Glutamatergic neuron (in vitro differentiated cells): ENCODE results near the gene GOLGA7B. TPM values are rescaled to one million over a fixed set of nuclear protein-coding genes. Genes with fewer than 3 reads are reported as not detected.

ENCODE experiments used
- DNase-seq: peaks from one replicate; pipeline ENCODE4 v3.0.0; 2022
- H3K27ac Mint-ChIP-seq: one replicate; pipeline ENCODE4 v1.8.0; 2020; ENCODE audit warnings: mild to moderate bottlenecking, mixed read lengths, inconsistent platforms; ENCODE audit not compliant: unreplicated experiment
- H3K27me3 Mint-ChIP-seq: one replicate; pipeline ENCODE4 v1.8.0; 2020; ENCODE audit warnings: mild to moderate bottlenecking, moderate library complexity, mixed read lengths, inconsistent platforms; ENCODE audit not compliant: unreplicated experiment
- H3K36me3 Mint-ChIP-seq: one replicate; pipeline ENCODE4 v1.8.0; 2020; ENCODE audit warnings: mild to moderate bottlenecking, mixed read lengths, inconsistent platforms; ENCODE audit not compliant: unreplicated experiment
- H3K4me1 Mint-ChIP-seq: one replicate; pipeline ENCODE4 v1.8.0; 2020; ENCODE audit warnings: mild to moderate bottlenecking, low read depth, mixed read lengths, inconsistent platforms; ENCODE audit not compliant: unreplicated experiment
- H3K4me3 Mint-ChIP-seq: one replicate; pipeline ENCODE4 v1.8.0; 2020; ENCODE audit warnings: mild to moderate bottlenecking, mixed read lengths, inconsistent platforms; ENCODE audit not compliant: unreplicated experiment
- H3K9me3 Mint-ChIP-seq: one replicate; pipeline ENCODE4 v1.8.0; 2020; ENCODE audit warnings: mild to moderate bottlenecking, moderate library complexity, mixed read lengths, inconsistent platforms; ENCODE audit not compliant: unreplicated experiment
- total RNA-seq: library from RNA; stranded (reverse); fragmentation: NEBNext Ultra II Directional; extraction: Animal tissue kit (Norgen Biotek cat#: 25700); gene quantifications from one replicate; pipeline ENCODE4 v1.2.1, GENCODE V29; 2021; ENCODE audit not compliant: unreplicated experiment
- TF ChIP-seq, protein P1 (sequence below): fragments of 200-600 bp; sonication (generic); IDR thresholded peaks from one replicate; pipeline ENCODE4 v1.5.0; 2021; ENCODE audit not compliant: partially characterized antibody, unreplicated experiment

The GOLGA7B gene
- total RNA-seq, 1 donor from 2014 or later = 21.5 TPM

- H3K27ac Mint-ChIP-seq = no peak overlapping the region
- no peaks in the 10 kb centered on the region for H3K9me3 Mint-ChIP-seq
- H3K27me3 Mint-ChIP-seq = peaks cover 9% of the 10 kb centered on the region
- TF ChIP-seq, protein P1, sequence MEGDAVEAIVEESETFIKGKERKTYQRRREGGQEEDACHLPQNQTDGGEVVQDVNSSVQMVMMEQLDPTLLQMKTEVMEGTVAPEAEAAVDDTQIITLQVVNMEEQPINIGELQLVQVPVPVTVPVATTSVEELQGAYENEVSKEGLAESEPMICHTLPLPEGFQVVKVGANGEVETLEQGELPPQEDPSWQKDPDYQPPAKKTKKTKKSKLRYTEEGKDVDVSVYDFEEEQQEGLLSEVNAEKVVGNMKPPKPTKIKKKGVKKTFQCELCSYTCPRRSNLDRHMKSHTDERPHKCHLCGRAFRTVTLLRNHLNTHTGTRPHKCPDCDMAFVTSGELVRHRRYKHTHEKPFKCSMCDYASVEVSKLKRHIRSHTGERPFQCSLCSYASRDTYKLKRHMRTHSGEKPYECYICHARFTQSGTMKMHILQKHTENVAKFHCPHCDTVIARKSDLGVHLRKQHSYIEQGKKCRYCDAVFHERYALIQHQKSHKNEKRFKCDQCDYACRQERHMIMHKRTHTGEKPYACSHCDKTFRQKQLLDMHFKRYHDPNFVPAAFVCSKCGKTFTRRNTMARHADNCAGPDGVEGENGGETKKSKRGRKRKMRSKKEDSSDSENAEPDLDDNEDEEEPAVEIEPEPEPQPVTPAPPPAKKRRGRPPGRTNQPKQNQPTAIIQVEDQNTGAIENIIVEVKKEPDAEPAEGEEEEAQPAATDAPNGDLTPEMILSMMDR = no peak
- no peaks in the 10 kb centered on the region for H3K36me3 Mint-ChIP-seq
- peaks cover 3% of the 10 kb centered on the region for H3K4me1 Mint-ChIP-seq
- no peak for DNase-seq
- no peak overlapping the region for H3K4me3 Mint-ChIP-seq
Measured at GRCh38 chr10:97904576-97904975, 54.9 kb downstream of the GOLGA7B start.

DNA sequence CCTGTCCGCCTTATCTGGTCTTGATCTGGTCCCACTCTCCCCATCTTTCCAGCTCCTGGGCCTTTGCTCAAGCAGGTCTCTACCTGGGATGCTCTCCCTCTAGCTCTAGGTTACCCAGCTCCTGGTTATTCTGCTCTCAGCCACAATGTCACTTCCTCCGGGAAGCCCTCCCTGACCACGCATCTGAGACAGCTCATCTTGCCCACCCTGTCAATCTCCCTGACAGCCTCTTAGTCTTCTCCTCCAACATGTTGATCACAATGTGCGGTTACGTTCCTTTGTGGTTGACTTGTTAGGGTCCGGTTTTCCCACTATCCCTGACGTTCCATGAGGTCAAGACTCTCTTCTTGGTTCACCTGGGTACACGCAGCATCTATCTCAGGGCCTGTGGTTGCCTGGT lies 55.6 kb downstream of the GOLGA7B start:
- H3K4me1 Mint-ChIP-seq = peaks cover 3% of the 10 kb centered on the region
- TF ChIP-seq, protein P1 = no peak
- no peaks in the 10 kb centered on the region for H3K36me3 Mint-ChIP-seq
- no peak for DNase-seq
- no peak overlapping the region for H3K27ac Mint-ChIP-seq
- H3K9me3 Mint-ChIP-seq = no peaks in the 10 kb centered on the region
- H3K4me3 Mint-ChIP-seq = no peak overlapping the region
- peaks cover 9% of the 10 kb centered on the region for H3K27me3 Mint-ChIP-seq

- TF ChIP-seq, protein P1 = no peak
- no peak for DNase-seq
- H3K4me1 Mint-ChIP-seq = peaks cover 3% of the 10 kb centered on the region
- no peak overlapping the region for H3K27ac Mint-ChIP-seq
- H3K9me3 Mint-ChIP-seq = no peaks in the 10 kb centered on the region
- H3K36me3 Mint-ChIP-seq = no peaks in the 10 kb centered on the region
- peaks cover 13% of the 10 kb centered on the region for H3K27me3 Mint-ChIP-seq
- H3K4me3 Mint-ChIP-seq = no peak overlapping the region
Measured at GRCh38 chr10:97907211-97907610, 57.6 kb downstream of the GOLGA7B start.

- Mint-ChIP-seq H3K4me1 (peaks cover 3% of the 10 kb centered on the region), H3K36me3 (no peaks in the 10 kb centered on the region), H3K4me3 (no peak overlapping the region), H3K27ac (no peak overlapping the region), H3K27me3 (peaks cover 13% of the 10 kb centered on the region), H3K9me3 (no peaks in the 10 kb centered on the region)
- TF ChIP-seq, protein P1 = no peak
- no peak for DNase-seq
Measured at GRCh38 chr10:97907830-97908229, 58.2 kb downstream of the GOLGA7B start.

- H3K4me1 Mint-ChIP-seq = no peaks in the 10 kb centered on the region
- TF ChIP-seq, protein P1 = no peak
- no peak for DNase-seq
- peaks cover 10% of the 10 kb centered on the region for H3K27me3 Mint-ChIP-seq
- H3K9me3 Mint-ChIP-seq = no peaks in the 10 kb centered on the region
- no peak overlapping the region for H3K27ac Mint-ChIP-seq
- no peak overlapping the region for H3K4me3 Mint-ChIP-seq
- no peaks in the 10 kb centered on the region for H3K36me3 Mint-ChIP-seq
Measured at GRCh38 chr10:97910661-97911060, 61.0 kb downstream of the GOLGA7B start.
